ENCODE results near the gene MED12. TPM values are rescaled to one million over a fixed set of nuclear protein-coding genes. Genes with fewer than 3 reads are reported as not detected.

The MED12 gene
- total RNA-seq: 10 to 100 TPM; 22.9 to 48.8 TPM

GRCh38 chrX:71118032-71118984, at the start of gene MED12:
MED12 (plus strand) TSS chrX:71118596; CDS start chrX:71118755, 159 bp downstream.
- ATAC-seq (ENCODE audit: insufficient number of reproducible peaks, low FRiP score, low read depth) (peak; percentile 84), DNase-seq (ENCODE audit: low spot score) (peak; percentile 7)
- no peak for TF ChIP-seq CTCF (IDR thresholded peaks at IDR 0.05)
- peak within 1 kb of the TSS; percentile 69 to 73 for H3K27ac ChIP-seq
- H3K36me3 ChIP-seq: peaks cover 22% of the 10 kb centered on the region
- peaks cover 0 to 7% of the 10 kb centered on the region in 2 donors for H3K4me1 ChIP-seq (ENCODE audit: control insufficient read depth in 1 of 2, low read depth in 2 of 2)
- peak within 1 kb of the TSS; percentile 87 for H3K4me3 ChIP-seq
- H3K27me3 ChIP-seq (replicated peaks; ENCODE audit: insufficient read depth): no peaks in the 10 kb centered on the region
- H3K9me3 ChIP-seq: no peaks in the 10 kb centered on the region

- Histone ChIP-seq H3K4me1 (ENCODE audit: control insufficient read depth in 1 of 2, low read depth in 2 of 2) (peaks cover 0 to 9% of the 10 kb centered on the region in 2 donors), H3K4me3 (no peak overlapping the region), H3K9me3 (no peaks in the 10 kb centered on the region), H3K27ac (no peak overlapping the region), H3K27me3 (replicated peaks; ENCODE audit: insufficient read depth) (no peaks in the 10 kb centered on the region), H3K36me3 (no peaks in the 10 kb centered on the region)
- DNase-seq (ENCODE audit: low spot score) (no peak), ATAC-seq (ENCODE audit: insufficient number of reproducible peaks, low FRiP score, low read depth) (no peak)
- TF ChIP-seq CTCF (IDR thresholded peaks at IDR 0.05): no peak
Observed at GRCh38 chrX:71070531-71070930, 47.9 kb upstream of the MED12 start.

GRCh38 chrX:71081330-71082123, 36.9 kb upstream of the MED12 start:
- DNase-seq (ENCODE audit: low spot score): no peak
- Histone ChIP-seq H3K27me3 (replicated peaks; ENCODE audit: insufficient read depth) (no peaks in the 10 kb centered on the region), H3K36me3 (no peaks in the 10 kb centered on the region)

GRCh38 chrX:71082124-71082647, 36.2 kb upstream of the MED12 start:
- H3K27me3 ChIP-seq (replicated peaks; ENCODE audit: insufficient read depth): no peaks in the 10 kb centered on the region
- no peaks in the 10 kb centered on the region for H3K9me3 ChIP-seq
- H3K4me3 ChIP-seq: no peak overlapping the region
- ATAC-seq (ENCODE audit: insufficient number of reproducible peaks, low FRiP score, low read depth): no peak
- no peaks in the 10 kb centered on the region for H3K36me3 ChIP-seq
- no peaks in the 10 kb centered on the region for H3K4me1 ChIP-seq (ENCODE audit: control insufficient read depth in 1 of 2, low read depth in 2 of 2)
- no peak for DNase-seq (ENCODE audit: low spot score)
- H3K27ac ChIP-seq: no peak overlapping the region
- no peak for TF ChIP-seq CTCF (IDR thresholded peaks at IDR 0.05)

More at GRCh38 chrX:71081330-71082123, 36.9 kb upstream of the MED12 start:
- ATAC-seq (ENCODE audit: insufficient number of reproducible peaks, low FRiP score, low read depth): no peak
- no peak for TF ChIP-seq CTCF (IDR thresholded peaks at IDR 0.05)
- Histone ChIP-seq H3K9me3 (no peaks in the 10 kb centered on the region), H3K4me1 (ENCODE audit: control insufficient read depth in 1 of 2, low read depth in 2 of 2) (no peaks in the 10 kb centered on the region), H3K4me3 (no peak overlapping the region), H3K27ac (no peak overlapping the region)

GRCh38 chrX:71082822-71083221, 35.6 kb upstream of the MED12 start:
- TF ChIP-seq CTCF (IDR thresholded peaks at IDR 0.05): no peak
- no peaks in the 10 kb centered on the region for H3K9me3 ChIP-seq
- no peaks in the 10 kb centered on the region for H3K27me3 ChIP-seq (replicated peaks; ENCODE audit: insufficient read depth)
- H3K4me1 ChIP-seq (ENCODE audit: control insufficient read depth in 1 of 2, low read depth in 2 of 2): no peaks in the 10 kb centered on the region
- H3K27ac ChIP-seq: no peak overlapping the region
- H3K4me3 ChIP-seq: no peak overlapping the region
- DNase-seq (ENCODE audit: low spot score) (no peak), ATAC-seq (ENCODE audit: insufficient number of reproducible peaks, low FRiP score, low read depth) (no peak)
- no peaks in the 10 kb centered on the region for H3K36me3 ChIP-seq
